GM23248 (cell line): ENCODE data around the gene RBM41. TPM values are rescaled to one million over a fixed set of nuclear protein-coding genes. Genes with fewer than 3 reads are reported as not detected.

ENCODE experiments used
- DNase-seq: peaks from one replicate; pipeline ENCODE4 v3.0.0-alpha.2; 2015
- H2AFZ ChIP-seq: fragments of 200-600 bp; sonication (generic); 2 replicates; pipeline ENCODE4 v1.6.1; 2016; ENCODE audit warnings: antibody characterized with exemption
- H3F3A ChIP-seq: fragments of 200-600 bp; sonication (generic); 2 replicates; pipeline ENCODE4 v1.6.1; 2016; ENCODE audit warnings: mild to moderate bottlenecking, antibody characterized with exemption, mixed run types; ENCODE audit not compliant: insufficient read depth
- H3K27ac ChIP-seq: fragments of 200-600 bp; sonication (generic); 2 replicates; pipeline ENCODE4 v1.5.1; 2016; ENCODE audit warnings: mild to moderate bottlenecking
- H3K27me3 ChIP-seq: fragments of 200-600 bp; sonication (generic); replicated peaks from 2 replicates; pipeline ENCODE4 v1.6.1; 2016; ENCODE audit warnings: mild to moderate bottlenecking; ENCODE audit not compliant: insufficient read depth
- H3K36me3 ChIP-seq: fragments of 200-600 bp; sonication (generic); 2 replicates; pipeline ENCODE4 v1.6.1; 2016; ENCODE audit warnings: low read depth, mild to moderate bottlenecking
- H3K4me1 ChIP-seq: fragments of 200-600 bp; sonication (generic); 2 replicates; pipeline ENCODE4 v1.6.1; 2016; ENCODE audit warnings: mild to moderate bottlenecking; ENCODE audit not compliant: insufficient read depth
- H3K4me2 ChIP-seq: fragments of 200-600 bp; sonication (generic); one replicate; pipeline ENCODE4 v1.6.1; 2016; ENCODE audit warnings: mild to moderate bottlenecking; ENCODE audit not compliant: unreplicated experiment
- H3K4me3 ChIP-seq: fragments of 200-600 bp; sonication (generic); 2 replicates; pipeline ENCODE4 v1.5.1; 2016; ENCODE audit warnings: mild to moderate bottlenecking
- H3K79me2 ChIP-seq: fragments of 200-600 bp; sonication (generic); 2 replicates; pipeline ENCODE4 v1.6.1; 2016; ENCODE audit warnings: mild to moderate bottlenecking; ENCODE audit not compliant: insufficient read depth
- H3K9ac ChIP-seq: fragments of 200-600 bp; sonication (generic); 2 replicates; pipeline ENCODE4 v1.6.1; 2016; ENCODE audit warnings: mild to moderate bottlenecking
- H3K9me2 ChIP-seq: fragments of 200-600 bp; sonication (generic); 2 replicates; pipeline ENCODE4 v1.6.1; 2016; ENCODE audit warnings: mixed run types, mild to moderate bottlenecking, moderate library complexity; ENCODE audit not compliant: insufficient read depth
- H3K9me3 ChIP-seq: fragments of 200-600 bp; sonication (generic); one replicate; pipeline ENCODE4 v1.6.1; 2017; ENCODE audit warnings: low read depth
- H4K20me1 ChIP-seq: fragments of 200-600 bp; sonication (generic); 2 replicates; pipeline ENCODE4 v1.6.0; 2016; ENCODE audit not compliant: insufficient read depth
- EZH2 ChIP-seq: fragments of 200-600 bp; sonication (generic); IDR thresholded peaks from 2 replicates; pipeline ENCODE4 v1.6.1; 2018; ENCODE audit warnings: antibody characterized with exemption, mild to moderate bottlenecking; ENCODE audit not compliant: insufficient read depth, poor library complexity, severe bottlenecking
- EZH2phosphoT487 ChIP-seq: fragments of 200-600 bp; sonication (generic); IDR thresholded peaks from 2 replicates; pipeline ENCODE4 v1.6.1; 2018; ENCODE audit warnings: antibody characterized with exemption, moderate library complexity, mild to moderate bottlenecking, low read depth; ENCODE audit not compliant: insufficient read depth
- WGBS, 2 experiments: methylation state at CpG; one replicate each; pipeline ENCODE4 v1.1.6; 2015 to 2017; ENCODE audit warnings: low lambda C conversion rate in 2 of 2, low coverage in 1 of 2; ENCODE audit errors: missing lambda C conversion rate in 2 of 2; 5-methylcytosine and 5-hydroxymethylcytosine counted together
- in situ Hi-C: fragments of 300-500 bp; cut with MboI; formaldehyde crosslinking; loops from 2 replicates; pipeline ENCODE4 v1.15.0; 2020
- polyA plus RNA-seq: library from polyadenylated mRNA; unstranded; fragments of >200 nt; fragmentation: Nextera tagmentation; extraction: Ambion mirVana; gene quantifications from 2 replicates; pipeline ENCODE4 v1.2.1, GENCODE V29; 2016
- total RNA-seq: library from RNA; depleted of rRNA; stranded (reverse); fragments of >200 nt; shearing (Covaris generic); gene quantifications from 2 replicates; pipeline ENCODE4 v1.2.3, GENCODE V29; 2014

RBM41 gene
- total and polyA plus RNA-seq, 2 experiments from 2014 or later = 4.9 to 12.2 TPM

DNA sequence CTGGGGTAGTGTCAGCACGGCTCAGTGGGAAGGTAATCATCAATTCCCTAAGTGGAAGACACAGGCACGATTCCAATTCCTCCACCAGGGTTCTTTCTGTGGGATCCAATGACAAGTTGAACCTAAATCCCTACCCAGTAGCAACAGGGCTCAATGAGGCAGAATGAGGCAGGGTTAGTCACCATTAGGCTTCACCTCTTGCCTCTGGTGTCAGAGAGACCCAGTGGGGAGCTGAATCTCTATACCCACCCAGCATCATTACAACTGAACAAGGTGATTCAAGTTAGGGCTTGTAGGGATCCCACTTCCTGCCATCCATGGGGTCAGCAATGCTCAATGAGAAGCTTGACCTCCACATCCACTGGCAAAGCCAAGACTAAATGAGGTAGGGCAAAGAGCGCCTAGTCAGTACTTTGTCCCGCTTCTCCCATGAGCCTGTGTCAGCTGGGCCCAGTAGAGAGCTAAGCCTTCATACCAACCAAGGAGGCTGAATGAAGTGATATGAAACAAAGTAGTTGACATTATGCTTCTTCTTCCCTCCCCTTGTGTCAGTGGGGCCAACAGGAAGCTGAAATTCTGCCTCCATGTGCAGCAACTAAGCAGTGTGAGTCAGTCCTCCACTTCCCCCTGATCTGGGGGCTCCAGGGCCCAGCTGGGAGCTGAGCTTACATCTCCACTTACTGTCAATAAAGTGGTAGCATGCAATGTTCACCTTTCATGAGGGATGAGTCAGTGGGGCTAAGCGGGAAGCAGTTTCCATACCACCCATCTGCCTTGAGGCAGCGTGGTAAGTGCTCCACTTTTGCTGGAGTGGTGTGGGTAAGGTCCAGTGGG, 36.4 kb upstream of the RBM41 start:
- 55 to 56% methylated on average over 4 to 5 of the region's 6 CpGs for whole genome bisulfite sequencing, 2 experiments
- no peaks in the 10 kb centered on the region for H3K79me2 ChIP-seq
- no peaks in the 10 kb centered on the region for H3F3A ChIP-seq
- H2AFZ ChIP-seq = no peak overlapping the region
- no peaks in the 10 kb centered on the region for H3K36me3 ChIP-seq
- H3K9me2 ChIP-seq = no peaks in the 10 kb centered on the region
- H3K27me3 ChIP-seq = no peaks in the 10 kb centered on the region
- H4K20me1 ChIP-seq = no peaks in the 10 kb centered on the region
- no peak overlapping the region for H3K27ac ChIP-seq
- no peak overlapping the region for H3K4me2 ChIP-seq
- H3K4me3 ChIP-seq = no peak overlapping the region
- no peaks in the 10 kb centered on the region for H3K4me1 ChIP-seq
- H3K9me3 ChIP-seq = no peaks in the 10 kb centered on the region
- in situ Hi-C loops = no loop called here
- peak; percentile 10 for DNase-seq
- TF ChIP-seq EZH2 (no peak), EZH2phosphoT487 (no peak)
- no peak overlapping the region for H3K9ac ChIP-seq

DNA sequence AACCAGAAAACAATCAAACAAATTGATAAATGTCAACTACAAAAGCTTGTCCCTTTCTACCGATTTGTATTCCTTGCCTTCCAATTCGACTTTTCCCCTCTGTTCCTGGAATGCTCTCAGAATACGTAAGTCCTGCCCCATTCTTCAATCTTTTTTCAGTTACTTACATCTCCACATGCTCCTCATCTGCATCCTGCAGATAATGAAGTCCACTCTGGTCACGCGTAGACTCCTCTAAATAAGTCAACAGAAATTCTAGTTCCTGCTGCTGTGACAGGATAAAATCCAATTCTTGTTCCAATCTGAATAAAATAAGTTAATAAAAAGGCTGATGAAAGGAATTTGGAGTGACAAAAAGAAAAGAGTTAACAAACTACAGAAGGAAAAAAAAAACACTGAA, 34.4 kb upstream of the RBM41 start:
- Histone ChIP-seq H3K27me3 (no peaks in the 10 kb centered on the region), H3K9me2 (no peaks in the 10 kb centered on the region), H3F3A (no peaks in the 10 kb centered on the region), H4K20me1 (no peaks in the 10 kb centered on the region), H3K36me3 (no peaks in the 10 kb centered on the region), H2AFZ (no peak overlapping the region), H3K79me2 (no peaks in the 10 kb centered on the region), H3K9me3 (no peaks in the 10 kb centered on the region), H3K4me3 (no peak overlapping the region), H3K4me2 (no peak overlapping the region), H3K4me1 (no peaks in the 10 kb centered on the region), H3K9ac (no peak overlapping the region), H3K27ac (no peak overlapping the region)
- 83 to 87% methylated on average over 5 of the region's 5 CpGs for WGBS, 2 experiments
- no peak for DNase-seq
- in situ Hi-C loops = no loop called here
- no peak for TF ChIP-seq EZH2
- no peak for TF ChIP-seq EZH2phosphoT487

DNA sequence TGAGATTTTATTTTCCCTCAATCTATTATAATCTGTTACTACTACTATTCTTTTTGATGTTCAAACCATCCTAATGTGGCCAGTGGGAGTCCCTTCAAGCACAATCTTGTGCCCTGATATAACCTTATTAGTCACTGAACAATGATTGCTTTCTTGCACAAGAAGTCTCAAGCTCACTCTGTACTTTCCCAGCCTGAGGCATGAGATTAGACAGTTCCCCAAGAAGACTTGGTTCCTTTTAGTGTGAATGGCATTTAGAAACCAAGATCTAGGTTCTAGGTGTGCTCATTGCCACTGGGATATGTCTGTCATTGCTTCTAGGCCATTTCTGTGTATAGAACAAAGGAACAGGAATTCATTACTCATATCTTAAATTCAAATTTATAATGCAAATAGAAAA, 28.0 kb upstream of the RBM41 start:
- Histone ChIP-seq H3K36me3 (no peaks in the 10 kb centered on the region), H3K4me2 (no peak overlapping the region), H2AFZ (no peak overlapping the region), H3K79me2 (no peaks in the 10 kb centered on the region), H3K4me3 (no peak overlapping the region), H4K20me1 (no peaks in the 10 kb centered on the region), H3F3A (no peaks in the 10 kb centered on the region), H3K9me3 (no peaks in the 10 kb centered on the region), H3K9me2 (no peaks in the 10 kb centered on the region), H3K27me3 (no peaks in the 10 kb centered on the region), H3K9ac (no peak overlapping the region), H3K4me1 (no peaks in the 10 kb centered on the region), H3K27ac (no peak overlapping the region)
- no peak for TF ChIP-seq EZH2phosphoT487
- TF ChIP-seq EZH2 = no peak
- in situ Hi-C loops = no loop called here
- DNase-seq = peak; percentile 14

DNA sequence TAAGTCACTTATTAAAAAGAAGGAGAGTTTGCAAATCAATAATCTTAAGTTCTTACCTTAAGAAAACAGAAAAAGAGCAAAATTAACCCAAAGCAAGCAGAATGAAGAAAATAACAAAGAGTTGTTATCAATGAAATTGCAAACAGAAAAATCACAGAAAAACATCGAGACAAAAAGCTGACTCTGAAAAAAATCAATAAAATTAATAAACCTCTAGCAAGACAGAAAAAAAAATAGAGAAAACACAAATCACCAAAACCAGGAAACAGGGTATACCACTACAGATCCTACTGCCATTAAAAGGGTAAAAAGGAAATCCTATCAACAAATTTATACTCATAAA, 17.3 kb upstream of the RBM41 start:
- 80 to 100% methylated on average over 1 of the region's 1 CpG for WGBS, 2 experiments
- Histone ChIP-seq H3K27me3 (no peaks in the 10 kb centered on the region), H3K27ac (peak overlapping the region; percentile 35; the same call in 1 of the 2 replicates), H3K9me3 (no peaks in the 10 kb centered on the region), H2AFZ (peak overlapping the region; percentile 68), H3K4me1 (peaks cover 14% of the 10 kb centered on the region), H3F3A (peaks cover 3% of the 10 kb centered on the region; the same call in 1 of the 2 replicates), H4K20me1 (no peaks in the 10 kb centered on the region), H3K36me3 (no peaks in the 10 kb centered on the region), H3K4me2 (peak overlapping the region; percentile 48), H3K4me3 (peak overlapping the region; percentile 40; the same call in 1 of the 2 replicates), H3K9me2 (no peaks in the 10 kb centered on the region), H3K9ac (no peak overlapping the region), H3K79me2 (no peaks in the 10 kb centered on the region)
- in situ Hi-C loops = no loop called here
- DNase-seq = no peak
- TF ChIP-seq EZH2 = no peak
- TF ChIP-seq EZH2phosphoT487 = no peak
